ENCODE measurements around the gene KRTAP29-1.

DNA sequence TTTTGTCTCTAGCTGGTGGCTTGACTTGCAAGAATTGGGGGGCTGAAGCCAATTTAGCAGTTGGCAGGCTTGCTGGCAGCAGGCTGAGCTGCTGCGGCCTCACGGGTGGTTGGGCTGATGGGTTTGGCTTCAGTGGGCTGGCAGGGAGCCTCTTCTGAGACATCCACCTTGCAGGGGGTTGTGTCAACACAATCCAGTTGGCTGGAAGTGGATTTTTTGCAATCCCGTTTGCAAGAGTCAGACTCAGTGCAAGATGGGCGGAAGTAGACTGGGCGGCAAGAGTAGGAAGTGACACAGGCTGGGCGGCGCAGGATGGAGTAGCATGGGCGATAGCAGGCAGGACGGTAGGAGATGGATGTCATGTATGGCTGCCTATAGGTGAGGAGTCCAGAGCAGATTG is 5.0 kb upstream of the KRTAP29-1 start:
- TF ChIP-seq CTCF (IDR thresholded peaks at IDR 0.05) (no peak), POLR2A (IDR thresholded peaks at IDR 0.05) (no peak)

Measured in adrenal gland (tissue), 5 donors.